Measurements from ENCODE around the gene DENND6B.

DENND6B gene

DNA sequence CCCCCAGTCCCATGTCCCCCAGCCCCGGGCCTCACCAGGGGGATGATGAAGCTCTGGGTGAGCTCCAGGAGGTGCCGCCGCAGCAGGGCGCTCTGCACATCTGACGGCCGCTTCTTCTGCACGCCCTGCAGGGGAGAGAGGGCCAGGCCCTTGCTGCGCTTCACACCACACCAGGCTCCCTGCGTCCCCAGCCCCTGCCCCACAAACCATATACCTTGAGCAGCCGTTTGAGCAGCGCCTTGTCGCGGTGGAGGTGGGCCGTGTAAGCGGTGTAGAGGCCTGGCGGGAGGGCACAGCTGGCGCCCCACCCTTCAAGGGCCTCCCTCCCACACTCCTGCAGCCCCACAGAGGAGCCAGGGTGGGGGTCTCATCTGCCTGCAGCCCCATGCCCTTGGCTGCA lies 13.2 kb downstream of the DENND6B start:
- no peak overlapping the region; the same call in 1 of the 2 replicates for H3K27ac ChIP-seq
- TF ChIP-seq ZFX (IDR thresholded peaks at IDR 0.05): no peak
- no peak for TF ChIP-seq CTCF (conservative IDR thresholded peaks at IDR 0.05)

- H3K27ac ChIP-seq: no peak overlapping the region
Observed at GRCh38 chr22:50313021-50313420, 13.8 kb downstream of the DENND6B start.

DNA sequence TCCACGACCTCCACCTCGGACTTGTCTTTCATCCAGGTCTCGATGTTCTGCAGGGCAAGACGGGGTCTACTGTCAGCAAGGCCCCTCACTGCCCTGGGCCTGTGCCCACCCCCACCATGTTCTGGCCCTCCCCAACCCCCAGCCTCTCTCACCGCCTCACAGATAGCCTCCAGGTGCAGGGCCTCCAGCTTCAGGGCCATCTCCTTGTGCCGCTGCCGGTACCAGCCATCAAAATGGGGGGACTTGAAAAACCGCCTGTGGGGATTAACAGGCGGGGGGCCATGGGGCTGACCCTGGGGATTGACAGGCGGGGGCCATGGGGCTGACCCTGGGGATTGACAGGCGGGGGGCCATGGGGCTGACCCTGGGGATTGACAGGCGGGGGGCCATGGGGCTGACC lies 14.4 kb downstream of the DENND6B start:
- no peak overlapping the region for H3K27ac ChIP-seq
- TF ChIP-seq CTCF (conservative IDR thresholded peaks at IDR 0.05) (no peak), ZFX (IDR thresholded peaks at IDR 0.05) (no peak)

More at GRCh38 chr22:50313021-50313420, 13.8 kb downstream of the DENND6B start:
- TF ChIP-seq ZFX (IDR thresholded peaks at IDR 0.05) (no peak), CTCF (conservative IDR thresholded peaks at IDR 0.05) (no peak)

DNA sequence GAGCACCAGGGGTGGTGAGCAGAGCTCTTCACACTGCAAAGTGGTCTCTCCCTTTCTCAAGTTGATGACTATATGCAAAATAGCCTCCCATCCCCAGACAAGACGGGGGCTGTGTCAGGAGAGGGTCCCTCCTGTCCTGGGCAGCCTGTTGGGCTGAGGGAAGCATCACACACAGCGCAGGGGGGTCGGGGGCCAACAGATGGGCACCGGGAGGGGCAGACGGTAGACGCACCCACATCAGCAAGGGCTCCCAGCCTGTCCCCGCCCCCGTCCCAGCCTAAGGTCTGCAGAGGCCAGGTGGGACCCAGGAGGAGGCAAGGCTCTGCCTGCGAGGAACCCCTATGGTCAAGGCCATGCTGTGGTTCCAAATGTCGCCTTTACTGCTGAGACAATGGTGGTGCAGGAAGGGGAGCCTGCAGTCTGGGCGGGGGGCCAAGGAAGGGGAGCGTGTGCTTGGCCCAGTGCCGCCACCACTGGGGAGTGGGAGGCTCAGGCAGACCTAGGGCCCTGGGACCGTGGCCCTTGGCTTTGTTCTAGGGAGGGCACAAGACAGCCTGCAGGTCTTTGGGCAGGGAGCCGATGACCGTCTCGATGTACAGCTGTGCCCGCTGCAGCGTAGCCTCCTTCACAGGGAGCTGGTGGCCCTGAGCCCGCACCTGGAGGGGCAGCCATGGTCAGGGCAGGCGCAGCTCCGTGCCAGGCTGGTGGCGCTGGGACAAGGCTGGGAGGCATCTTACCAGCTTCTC lies 15.0 kb downstream of the DENND6B start:
- TF ChIP-seq CTCF (conservative IDR thresholded peaks at IDR 0.05) (no peak), ZFX (IDR thresholded peaks at IDR 0.05) (no peak)
- no peak overlapping the region for H3K27ac ChIP-seq

DNA sequence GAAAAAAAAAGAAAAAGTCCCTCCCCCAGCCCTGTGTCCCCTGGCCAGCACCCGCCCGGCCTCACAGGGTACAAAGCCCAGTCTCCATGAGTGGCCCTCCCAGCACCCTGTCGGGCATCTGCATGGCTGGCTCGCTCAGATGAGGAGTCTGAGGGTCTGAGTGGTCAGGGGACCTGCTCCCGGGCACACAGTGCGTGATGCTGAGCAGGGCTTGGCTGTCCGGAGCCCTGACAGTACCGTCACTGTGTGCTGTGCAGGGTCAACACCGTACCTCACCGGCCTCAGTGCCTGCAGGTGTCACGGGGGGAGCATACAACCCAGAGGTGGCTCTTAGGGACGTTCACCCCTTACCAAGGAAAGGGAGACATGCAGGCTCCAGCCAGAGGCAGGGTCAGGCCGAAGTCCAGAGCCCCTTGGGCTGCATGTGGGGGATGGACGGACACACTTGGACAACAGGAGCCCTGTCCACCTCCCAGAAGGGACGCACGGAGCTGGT lies 15.8 kb downstream of the DENND6B start:
- TF ChIP-seq ZFX (IDR thresholded peaks at IDR 0.05): no peak
- TF ChIP-seq CTCF (conservative IDR thresholded peaks at IDR 0.05): no peak
- no peak overlapping the region for H3K27ac ChIP-seq

DNA sequence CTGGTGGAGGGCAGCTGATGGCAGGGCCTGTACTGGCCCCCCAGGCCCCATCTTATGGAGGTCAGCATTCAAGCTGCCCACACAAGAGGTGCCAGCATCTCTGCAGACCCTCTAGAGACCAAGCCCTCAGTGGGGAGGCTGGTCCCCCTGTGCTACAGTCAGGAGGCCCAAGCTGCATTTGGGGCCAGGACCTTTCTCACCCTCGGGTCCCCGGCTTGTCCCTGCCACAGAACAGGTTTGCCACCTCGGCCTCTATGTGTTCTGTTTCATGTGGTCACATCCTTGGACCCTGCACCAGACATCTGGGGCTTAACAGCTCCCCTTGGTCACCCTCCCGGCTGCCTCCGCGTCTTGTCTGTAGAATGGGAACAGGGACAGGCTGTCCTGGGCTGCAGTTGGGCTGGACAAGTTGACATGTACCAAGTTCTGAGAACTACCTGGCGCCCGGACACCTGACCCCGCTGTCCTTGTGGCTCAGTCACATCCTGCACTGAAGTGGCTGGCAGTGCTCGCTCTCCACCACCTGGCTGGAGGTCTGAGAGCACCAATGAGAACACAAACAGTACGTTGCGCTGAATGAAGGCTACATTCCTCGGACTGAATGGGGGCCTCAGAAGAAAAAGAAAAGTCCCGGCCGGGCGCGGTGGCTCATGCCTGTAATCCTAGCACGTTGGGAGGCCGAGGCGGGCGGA lies 16.6 kb downstream of the DENND6B start:
- H3K27ac ChIP-seq: no peak overlapping the region
- TF ChIP-seq CTCF (conservative IDR thresholded peaks at IDR 0.05) (no peak), ZFX (IDR thresholded peaks at IDR 0.05) (no peak)

DNA sequence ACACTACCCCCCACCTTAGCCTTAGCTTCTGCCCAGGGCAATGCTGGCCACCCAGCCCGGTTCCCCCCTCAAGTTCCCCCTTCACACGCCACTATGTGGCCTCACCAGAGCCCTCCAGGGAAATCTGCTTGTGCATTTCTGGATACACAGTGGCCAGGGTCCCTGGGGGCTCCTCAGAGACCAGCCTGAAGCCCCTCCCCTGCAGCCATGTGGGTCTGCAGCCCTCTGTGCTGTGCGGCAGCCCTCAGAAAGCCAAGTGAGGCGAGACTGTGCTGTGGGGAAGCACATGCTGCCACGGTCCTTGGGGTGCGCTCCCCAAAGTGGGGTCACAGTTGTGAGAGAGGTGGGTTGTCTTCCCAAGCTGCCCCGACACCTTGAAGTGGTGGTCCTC lies 17.2 kb downstream of the DENND6B start:
- H3K27ac ChIP-seq: no peak overlapping the region; the same call in 1 of the 2 replicates
- no peak for TF ChIP-seq CTCF (conservative IDR thresholded peaks at IDR 0.05)
- TF ChIP-seq ZFX (IDR thresholded peaks at IDR 0.05): no peak

Data from C4-2B (cell line).